GM21423 (cell line): ENCODE data around the gene FLVCR1.
"Not testable (repeated sequence)": the region's sequence is repeated elsewhere in the genome, so short reads cannot be mapped to it uniquely, and the experiment has no call there.

Experiments
- ATAC-seq: cut with Tn5 transposase; IDR thresholded peaks from one replicate; pipeline ENCODE4 v1.9.1; 2021; ENCODE audit warnings: mild to moderate bottlenecking, moderate library complexity; ENCODE audit not compliant: unreplicated experiment

The FLVCR1 gene

DNA sequence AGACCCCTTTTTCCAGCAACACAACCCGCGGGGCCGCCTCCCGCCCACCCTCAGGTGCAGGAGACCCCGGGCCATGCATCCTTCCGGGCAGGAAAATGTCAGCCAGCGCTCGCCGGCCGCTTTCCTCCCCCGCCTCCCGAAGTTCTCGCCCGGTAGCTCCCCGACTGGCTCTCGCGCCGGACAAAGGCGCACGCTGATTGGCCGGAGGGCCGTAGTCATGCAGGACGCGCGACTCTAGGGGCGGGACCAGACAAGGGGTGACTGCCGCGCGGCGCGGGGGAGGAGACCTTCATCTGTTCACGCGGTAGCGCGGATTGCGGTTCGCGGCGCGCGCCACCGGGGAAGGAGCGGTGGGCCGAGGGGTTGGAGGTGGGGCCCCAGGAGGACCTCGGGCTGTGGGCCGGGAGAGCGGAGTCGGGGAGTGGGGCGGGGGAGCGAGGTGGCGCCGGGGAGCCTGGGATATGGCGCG, at the start of gene FLVCR1:
TSS of gene FLVCR1 (plus strand) at position 284 of the 469 bp plus-strand sequence. CDS start at position 462, 178 bp downstream.
- peak; percentile 97 for ATAC-seq

- ATAC-seq, result no peak
These were observed 43.3 kb upstream of the FLVCR1 start for GRCh38 chr1:212814537-212815334.

DNA sequence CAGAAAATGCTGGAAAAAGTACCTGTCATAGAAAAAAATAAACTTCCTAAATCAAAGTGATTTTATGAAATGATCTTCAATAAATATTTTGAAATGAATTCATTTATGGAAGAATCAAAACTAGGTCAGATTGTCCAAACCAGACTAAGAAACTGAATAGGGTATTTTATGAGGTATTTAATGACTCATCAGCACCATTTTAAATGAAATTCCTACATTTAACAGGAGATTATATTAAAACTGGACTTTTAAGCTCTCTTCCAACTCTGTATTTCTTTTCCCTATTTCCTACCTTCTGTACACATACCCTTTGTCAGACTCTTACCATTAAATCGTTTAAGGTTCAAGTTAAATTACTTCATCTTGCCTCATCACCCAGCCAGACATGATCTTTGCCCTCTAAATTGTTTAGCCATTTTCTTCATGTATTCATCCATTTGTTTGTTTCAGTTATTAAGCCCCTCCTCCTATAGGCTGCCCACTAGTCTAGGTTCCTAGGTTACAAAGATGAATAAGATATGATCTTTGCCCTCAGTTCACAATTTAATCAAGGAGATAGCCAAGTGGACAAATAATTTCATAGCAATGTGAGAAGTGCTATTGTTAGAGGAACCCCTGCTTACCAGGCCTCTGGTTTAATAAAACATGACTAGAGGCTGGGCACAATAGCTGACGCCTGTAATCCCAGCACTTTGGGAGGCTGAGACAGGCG, 41.4 kb upstream of the FLVCR1 start:
- no peak for ATAC-seq

- ATAC-seq, result peak; percentile 65
These were observed 38.3 kb upstream of the FLVCR1 start for GRCh38 chr1:212819726-212820125.

DNA sequence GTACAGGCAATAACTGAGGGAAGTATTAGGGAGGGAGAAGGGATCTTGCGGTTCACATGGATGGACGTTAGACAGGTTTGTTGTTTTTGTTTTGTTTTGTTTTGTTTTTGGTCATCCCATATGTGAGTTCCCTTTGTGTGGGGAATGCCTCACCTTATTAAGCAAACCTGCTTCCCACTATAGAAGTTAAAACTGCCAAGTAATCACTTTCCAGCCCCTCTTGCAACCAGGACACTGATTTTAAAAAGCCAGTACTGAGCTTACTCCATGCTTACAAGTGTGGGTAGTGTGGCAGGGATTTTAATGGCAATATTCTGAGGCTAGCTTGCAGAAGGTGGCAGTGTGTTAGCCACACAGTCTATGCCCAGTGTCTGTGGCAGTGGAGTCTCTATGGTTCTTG, 37.1 kb upstream of the FLVCR1 start:
- no peak for ATAC-seq

GRCh38 chr1:212822956-212823355, 35.1 kb upstream of the FLVCR1 start:
- ATAC-seq, result no peak

DNA sequence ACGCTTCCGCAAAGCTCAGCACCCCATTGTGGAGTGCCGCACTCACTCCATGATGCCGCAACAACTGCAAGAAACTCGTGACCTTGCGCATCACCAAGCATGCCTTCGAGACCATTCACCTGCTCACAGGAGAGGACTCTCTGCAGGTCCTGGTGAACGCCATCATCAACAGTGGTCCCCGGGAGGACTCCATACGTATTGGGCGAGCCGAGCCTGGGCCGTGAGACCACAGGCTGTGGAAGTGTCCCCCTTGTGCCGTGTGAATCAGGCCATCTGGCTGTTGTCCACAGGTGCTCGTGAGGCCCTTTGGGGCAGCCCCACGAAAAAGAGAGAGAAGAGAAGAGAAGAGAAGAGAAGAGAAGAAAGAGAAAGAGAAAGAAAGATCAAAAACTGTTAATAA, 33.9 kb upstream of the FLVCR1 start:
- no peak for ATAC-seq

GRCh38 chr1:212825798-212826452, 32.1 kb upstream of the FLVCR1 start:
- ATAC-seq, result no peak

DNA sequence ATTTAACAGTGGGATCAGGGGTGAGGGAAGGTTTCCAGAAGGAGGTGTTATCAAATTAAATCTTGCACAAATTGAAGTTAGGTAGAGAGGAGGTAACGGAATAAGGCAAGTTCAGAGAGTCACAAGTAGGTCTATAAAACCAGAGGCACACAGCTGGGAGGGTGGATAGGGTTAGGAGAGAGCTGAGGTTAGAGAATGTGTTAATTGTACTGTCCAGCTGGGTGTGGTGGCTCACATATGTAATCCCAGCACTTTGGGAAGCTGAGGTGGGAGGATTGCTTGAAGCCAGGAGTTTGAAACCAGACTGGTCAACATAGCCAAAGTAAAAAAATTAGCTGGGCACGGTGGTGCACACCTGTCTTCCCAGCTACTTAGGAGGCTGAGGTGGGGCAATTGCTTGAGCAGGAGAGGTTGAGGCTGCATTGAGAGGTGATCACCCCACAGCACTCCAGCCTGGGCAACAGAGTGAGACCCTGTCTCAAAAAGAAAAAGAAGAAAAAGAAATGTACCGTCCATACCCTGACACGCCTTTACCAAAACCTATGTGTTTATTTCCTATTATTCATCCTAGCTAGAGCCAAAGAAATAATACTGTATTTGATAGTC, 30.8 kb upstream of the FLVCR1 start:
- no peak for ATAC-seq

DNA sequence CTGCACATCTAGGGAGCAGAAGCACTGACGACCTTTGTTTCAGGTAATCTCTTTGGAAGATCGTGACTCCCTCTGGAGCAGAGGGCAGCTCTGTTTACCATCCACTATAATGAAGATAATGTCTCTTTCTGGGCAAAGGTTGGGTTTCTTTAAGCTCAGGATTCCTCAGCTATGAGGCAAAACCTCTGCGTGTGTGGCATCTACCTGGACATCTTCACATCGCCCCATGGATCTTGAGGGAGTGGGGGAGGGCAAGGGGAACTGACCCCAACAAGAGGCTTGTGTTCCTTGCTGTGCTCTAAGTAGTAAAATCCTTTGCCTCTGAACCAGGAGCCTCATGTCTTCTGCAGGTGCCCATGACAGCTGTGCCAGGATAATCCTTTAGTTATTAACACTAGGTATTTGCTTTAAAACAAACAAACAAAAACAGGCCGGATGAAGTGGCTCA, 30.2 kb upstream of the FLVCR1 start:
- no peak for ATAC-seq

DNA sequence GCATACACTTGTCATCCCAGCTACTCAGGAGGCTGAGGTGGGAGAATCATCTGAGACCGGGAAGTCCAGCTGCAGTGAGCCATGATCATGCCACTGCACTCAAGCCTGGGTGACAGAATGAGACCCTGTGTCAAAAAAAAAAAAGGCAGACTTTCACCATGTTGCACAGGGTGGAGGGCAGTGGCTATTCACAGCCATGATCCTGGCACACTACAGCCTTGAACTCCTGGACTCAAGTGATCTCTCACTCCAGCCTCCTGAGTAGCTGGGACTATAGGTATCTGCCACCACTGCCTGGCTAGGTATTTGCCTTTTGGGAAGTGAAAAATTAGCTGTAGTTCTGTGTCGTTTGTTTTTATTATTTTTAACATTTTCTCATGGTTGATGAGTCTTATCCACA, 29.7 kb upstream of the FLVCR1 start:
- no peak for ATAC-seq

DNA sequence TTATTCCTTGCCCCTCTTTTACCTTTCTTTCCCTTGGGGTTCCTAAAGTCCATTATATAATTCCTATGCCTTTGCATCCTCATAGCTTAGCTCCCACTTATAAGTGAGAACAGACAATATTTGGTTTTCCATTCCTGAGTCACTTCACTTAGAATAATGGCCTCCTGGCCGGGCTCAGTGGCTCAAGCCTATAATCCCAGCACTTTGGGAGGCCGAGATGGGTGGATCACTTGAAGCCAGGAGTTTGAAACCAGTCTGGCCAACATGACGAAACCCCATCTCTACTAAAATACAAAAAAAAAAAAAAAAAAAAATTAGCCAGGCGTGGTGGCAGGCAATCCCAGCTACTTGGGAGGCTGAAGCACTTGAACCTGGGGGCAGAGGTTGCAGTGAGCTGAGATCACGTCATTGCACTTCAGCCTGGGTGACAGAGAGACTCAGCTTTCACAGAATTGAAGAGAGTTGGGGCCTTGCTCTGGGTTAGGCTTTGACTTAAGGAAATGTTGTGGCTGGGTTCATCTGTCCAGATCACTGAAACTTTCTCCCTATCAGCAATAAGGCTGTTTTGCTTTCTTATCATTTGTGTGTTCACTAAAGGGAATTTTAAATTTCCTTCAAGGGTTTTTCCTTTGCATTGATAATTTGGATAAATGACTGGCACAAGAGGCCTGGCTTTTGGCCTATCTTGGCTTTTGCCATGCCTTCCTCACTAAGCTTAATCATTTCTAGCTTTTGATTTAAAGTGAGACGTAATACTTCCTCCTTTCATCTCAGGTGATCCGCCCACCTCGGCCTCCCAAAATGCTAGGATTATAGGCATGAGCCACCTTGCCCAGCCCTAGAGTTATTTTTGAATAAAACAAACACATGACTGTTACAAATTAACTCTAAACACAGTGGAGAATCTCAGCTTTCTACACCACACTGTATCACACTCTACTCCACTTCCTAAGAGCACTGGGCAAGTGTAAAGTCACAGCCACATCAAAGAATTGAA, 24.6 kb upstream of the FLVCR1 start:
- ATAC-seq, result peak; percentile 91

DNA sequence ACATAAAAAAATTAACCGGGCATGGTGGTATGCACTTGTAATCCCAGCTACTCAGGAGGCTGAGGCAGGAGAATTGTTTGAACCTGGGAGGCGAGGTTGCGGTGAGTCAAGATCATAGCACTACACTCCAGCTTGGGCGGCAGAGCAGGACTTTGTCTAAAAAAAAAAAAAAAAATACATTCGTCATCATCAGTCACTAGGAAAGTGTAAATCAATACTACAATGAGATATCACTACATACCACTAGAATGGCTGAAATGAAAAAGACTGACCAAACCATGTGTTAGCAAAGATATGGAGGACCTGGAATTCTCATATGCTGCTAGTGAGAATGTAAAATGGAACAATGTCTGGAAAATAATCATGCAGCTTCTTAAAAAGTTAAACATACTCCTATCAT, 19.9 kb upstream of the FLVCR1 start:
- no peak for ATAC-seq

DNA sequence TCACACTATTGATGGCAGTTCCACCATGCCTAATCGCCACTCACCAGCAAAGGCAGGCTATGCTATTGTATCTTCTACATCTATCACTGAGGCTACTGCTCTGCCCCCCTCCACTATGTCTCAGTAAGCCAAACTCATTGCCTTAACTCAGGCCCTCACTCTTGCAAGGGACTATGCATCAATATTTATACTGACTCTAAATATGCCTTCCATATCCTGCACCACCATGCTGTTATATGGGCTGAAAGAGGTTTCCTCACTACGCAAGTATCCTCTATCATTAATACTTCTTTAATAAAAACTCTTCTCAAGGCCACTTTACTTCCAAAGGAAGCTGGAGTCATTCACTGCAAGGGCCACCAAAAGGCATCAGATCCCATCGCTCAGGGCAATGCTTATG, 13.6 kb upstream of the FLVCR1 start:
- ATAC-seq, result not testable (repeated sequence)

GRCh38 chr1:212847549-212847948, 10.5 kb upstream of the FLVCR1 start, which contains the start of gene SPATA45:
SPATA45 (minus strand) TSS chr1:212847649; CDS start chr1:212836149, 11,500 bp downstream.
- ATAC-seq, result no peak

- ATAC-seq, result no peak
These were observed 5.9 kb upstream of the FLVCR1 start for GRCh38 chr1:212852105-212852688.

- ATAC-seq, result no peak
These were observed 4.4 kb upstream of the FLVCR1 start for GRCh38 chr1:212853658-212854057.

DNA sequence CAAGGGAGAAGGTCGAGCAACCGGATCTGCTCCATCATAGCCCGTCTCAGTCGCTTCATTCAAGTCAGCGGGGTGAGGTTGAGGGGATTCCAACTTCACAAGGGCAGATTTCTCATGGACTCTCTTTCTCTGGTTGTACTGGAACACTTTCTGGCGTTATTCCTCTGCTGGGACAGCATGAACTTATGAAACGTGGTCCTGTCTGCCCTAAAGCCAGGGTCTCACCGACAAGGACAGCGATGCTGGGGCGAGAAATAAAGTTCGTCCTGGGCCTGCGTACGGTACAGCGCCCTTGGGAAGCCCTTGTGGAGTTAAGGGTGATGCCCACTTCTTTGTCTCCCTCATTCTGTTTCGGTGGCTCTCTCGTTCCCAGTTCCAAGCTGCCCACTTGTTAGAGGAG, 1.3 kb upstream of the FLVCR1 start:
- ATAC-seq, result no peak

- peak; percentile 12 for ATAC-seq
These were observed 588 bp downstream of the FLVCR1 start for GRCh38 chr1:212858461-212859265.
